HepG2 (cell line): ENCODE measurements around the gene NSMCE1. TPM values are rescaled to one million over a fixed set of nuclear protein-coding genes. Genes with fewer than 3 reads are reported as not detected.
"Not testable (repeated sequence)": the region's sequence is repeated elsewhere in the genome, so short reads cannot be mapped to it uniquely, and the experiment has no call there.

Source experiments
- ATAC-seq: fragments of 200-7000 bp; cut with Tn5 transposase; 3 replicates; pipeline ENCODE4 v1.9.1; 2020; ENCODE audit warnings: mild to moderate bottlenecking, moderate library complexity
- BruUV-seq: library from RNA; stranded (reverse); fragments of 400-500 nt; replicated peaks from 2 replicates; lab custom pipeline; 2021; lab: Mats Ljungman, UMichigan
- CTCF ChIA-PET: fragments of 300-600 bp; formaldehyde crosslinking; extraction: SDS; loops from one replicate; lab custom pipeline; 2021; ENCODE audit warnings: low total read pairs, inconsistent platforms, low intra/inter-chr PET ratio; lab: Yijun Ruan, JAX
- POLR2A ChIA-PET: fragments of 350-600 bp; sonication (Branson Sonifier 250); formaldehyde crosslinking; loops from one replicate; lab custom pipeline; 2020; ENCODE audit warnings: antibody characterized with exemption, inconsistent platforms; lab: Yijun Ruan, JAX
- DNase-seq: peaks from one replicate; pipeline ENCODE4 v3.0.0-alpha.2; 2015; ENCODE audit warnings: low spot score
- FAIRE-seq: peaks from 3 replicates; lab custom pipeline; 2011; peaks lifted over from hg19 to GRCh38; lab: Jason Lieb, UNC
- H2AFZ ChIP-seq: one replicate; pipeline ENCODE4 v1.6.1; 2011; ENCODE audit warnings: low read length, inconsistent platforms
- H3K27ac ChIP-seq: fragments of 300-600 bp; 3 replicates; pipeline ENCODE4 v1.8.0; 2011; ENCODE audit warnings: mixed run types, mild to moderate bottlenecking, mixed read lengths, low read length, inconsistent platforms; ENCODE audit not compliant: insufficient read depth; ENCODE audit errors: extremely low read length
- H3K27me3 ChIP-seq, 2 experiments: fragments of 200-600 bp in 1 of 2; 2 replicates in 1 of 2; 3 replicates in 1 of 2; pipeline versions ENCODE4 v1.6.0 to v1.8.0; 2011; ENCODE audit warnings: low read length in 2 of 2, mild to moderate bottlenecking in 2 of 2, moderate library complexity in 2 of 2, inconsistent platforms in 1 of 2; ENCODE audit not compliant: insufficient read depth in 2 of 2, control insufficient read depth in 1 of 2
- H3K36me3 ChIP-seq, 2 experiments: fragments of 200-600 bp in 1 of 2; replicated peaks in 1 of 2; 2 replicates in 1 of 2; 3 replicates in 1 of 2; pipeline versions ENCODE4 v1.5.1 to v1.8.0; 2011; ENCODE audit warnings: low read length in 2 of 2, inconsistent platforms in 1 of 2; ENCODE audit not compliant: insufficient read depth in 2 of 2, control insufficient read depth in 1 of 2
- H3K4me1 ChIP-seq: 2 replicates; pipeline ENCODE4 v1.5.1; 2012; ENCODE audit warnings: low read length, inconsistent platforms; ENCODE audit not compliant: insufficient read depth
- H3K4me2 ChIP-seq: 2 replicates; pipeline ENCODE4 v1.6.0; 2011; ENCODE audit warnings: low read depth, low read length, inconsistent platforms
- H3K4me3 ChIP-seq, 3 experiments: fragments of 200-600 bp in 1 of 3; sonication (generic), shearing (Covaris generic) in 1 of 3; replicated peaks in 1 of 3; 2 replicates each; pipeline ENCODE4 v1.5.1; 2011 to 2016; ENCODE audit warnings: low read length in 3 of 3, inconsistent platforms in 2 of 3, low read depth in 2 of 3, mild to moderate bottlenecking in 2 of 3, control low read depth in 1 of 3, mixed read lengths in 1 of 3; ENCODE audit not compliant: insufficient read depth in 1 of 3
- H3K79me2 ChIP-seq: one replicate; pipeline ENCODE4 v1.6.1; 2011; ENCODE audit warnings: low read length, inconsistent platforms; ENCODE audit not compliant: insufficient read depth
- H3K9ac ChIP-seq: 2 replicates; pipeline ENCODE4 v1.6.0; 2011; ENCODE audit warnings: mild to moderate bottlenecking, low read depth, low read length, inconsistent platforms; ENCODE audit not compliant: insufficient read depth
- H3K9me3 ChIP-seq: 2 replicates; pipeline ENCODE4 v1.5.1; 2012; ENCODE audit warnings: mild to moderate bottlenecking, low read length
- H4K20me1 ChIP-seq: 2 replicates; pipeline ENCODE4 v1.6.0; 2011; ENCODE audit warnings: inconsistent platforms, mild to moderate bottlenecking, low read length, moderate library complexity; ENCODE audit not compliant: insufficient read depth
- ATF7-NPFF ChIP-seq: sonication (generic); formaldehyde crosslinking; IDR thresholded peaks from 2 replicates; pipeline ENCODE4 v1.8.1; 2023; ENCODE audit warnings: mild to moderate bottlenecking, low read depth, missing genetic modification reagents, moderate library complexity
- CHCHD3 ChIP-seq: sonication (generic); formaldehyde crosslinking; IDR thresholded peaks from 2 replicates; pipeline ENCODE4 v1.8.0; 2022; ENCODE audit warnings: mild to moderate bottlenecking, missing genetic modification reagents, moderate library complexity
- HMG20B ChIP-seq: conservative IDR thresholded peaks from 2 replicates; pipeline ENCODE4 v1.6.1; 2016; ENCODE audit warnings: missing genetic modification reagents, missing compliant biosample characterization
- WGBS: methylation state at CpG from one replicate; pipeline ENCODE4 v1.1.6; 2017; ENCODE audit warnings: low lambda C conversion rate; 5-methylcytosine and 5-hydroxymethylcytosine counted together
- in situ Hi-C: cut with HindIII; loops from 2 replicates; pipeline ENCODE4 v1.10.0; 2017; ENCODE audit warnings: low pct_unique_long_range_greater_than_20kb; ENCODE audit not compliant: extremely low pct_ligation_motif_present
- intact Hi-C: fragments of 100-400 bp; cut with micrococcal nuclease; formaldehyde crosslinking; loops from one replicate; pipeline ENCODE4 v1.10.0; 2022; ENCODE audit not compliant: unreplicated experiment
- polyA plus RNA-seq, 8 experiments: library from polyadenylated mRNA; depleted of rRNA in 3 of 8; stranded (reverse) in 7 of 8; unstranded in 1 of 8; fragments of >200 nt; fragmentation: Illumina TruSeq in 4 of 8; extraction: Trizol in 4 of 8; gene quantifications; 2 replicates each; pipeline versions ENCODE4 v1.2.1 to v1.2.3, GENCODE V29; 2011 to 2016; ENCODE audit warnings: low read depth in 4 of 8, missing spikeins in 1 of 8, mixed read lengths in 1 of 8; ENCODE audit not compliant: insufficient read depth in 1 of 8
- total RNA-seq, 5 experiments: library from RNA; depleted of rRNA; stranded (reverse); fragments of >200 nt; fragmentation: Illumina TruSeq; extraction: Trizol; gene quantifications; 2 replicates each; pipeline ENCODE4 v1.2.3, GENCODE V29; 2016; ENCODE audit warnings: low read depth in 1 of 5

NSMCE1 gene
- total and polyA plus RNA-seq, 2 of the 13 experiments (the other 11 are each of a cell fraction or from before 2014, with no cell fraction given), result 42.7 to 52.9 TPM

- 94% methylated on average over 6 of the region's 8 CpGs for WGBS
- DNase-seq (no peak), FAIRE-seq (no peak), ATAC-seq (no peak)
- H4K20me1 ChIP-seq, result no peaks in the 10 kb centered on the region
- H3K9ac ChIP-seq, result no peak overlapping the region
- H3K27me3 ChIP-seq, result no peaks in the 10 kb centered on the region; a peak in 1 of 5 replicates
- H3K4me2 ChIP-seq, result no peak overlapping the region
- H3K36me3 ChIP-seq, result peaks cover 3 to 8% of the 10 kb centered on the region in 2 experiments; a peak in 4 of 5 replicates
- CTCF ChIA-PET, result no interaction called here
- no peak overlapping the region for H2AFZ ChIP-seq
- no peak for TF ChIP-seq CHCHD3 (CRISPR knock-in tag)
- no peak for TF ChIP-seq ATF7-NPFF (CRISPR knock-in tag)
- no peak for TF ChIP-seq HMG20B (CRISPR knock-in tag)
- intact Hi-C loops (no loop called here), in situ Hi-C loops (no loop called here)
- POLR2A ChIA-PET, result no interaction called here
- no peak overlapping the region for H3K4me3 ChIP-seq
- no peak overlapping the region for H3K27ac ChIP-seq
- no peaks in the 10 kb centered on the region for H3K9me3 ChIP-seq
- BruUV-seq, result no TSS peak
- peaks cover 28% of the 10 kb centered on the region for H3K4me1 ChIP-seq
- peaks cover 5% of the 10 kb centered on the region for H3K79me2 ChIP-seq
These were observed 60.4 kb downstream of the NSMCE1 start for GRCh38 chr16:27208081-27208680.

GRCh38 chr16:27207121-27207520 lies 61.5 kb downstream of the NSMCE1 start:
- FAIRE-seq, H3K4me3 ChIP-seq, H3K27me3 ChIP-seq, BruUV-seq, in situ Hi-C loops, H3K4me2 ChIP-seq, H3K9me3 ChIP-seq, H3K9ac ChIP-seq, POLR2A ChIA-PET, H2AFZ ChIP-seq, CTCF ChIA-PET, DNase-seq, H3K27ac ChIP-seq, intact Hi-C loops, H3K79me2 ChIP-seq, H3K36me3 ChIP-seq, H4K20me1 ChIP-seq, ATAC-seq: not testable (repeated sequence)
- WGBS, result 98% methylated on average over 10 of the region's 10 CpGs
- peaks cover 38% of the 10 kb centered on the region for H3K4me1 ChIP-seq
